GM12891 (cell line): ENCODE measurements around the gene MPZL1.

Experiments used
- POLR2A ChIP-seq: IDR thresholded peaks from 2 replicates; pipeline ENCODE4 v1.6.1; 2011; ENCODE audit warnings: low read depth, low read length, control low read depth
- POLR2AphosphoS5 ChIP-seq: IDR thresholded peaks from 2 replicates; pipeline ENCODE4 v1.6.1; 2011; ENCODE audit warnings: low read depth, low read length, control low read depth
- SPI1 ChIP-seq: IDR thresholded peaks from 2 replicates; pipeline ENCODE4 v1.6.1; 2011; ENCODE audit warnings: low read depth, low read length, control low read depth
- TAF1 ChIP-seq: IDR thresholded peaks from 2 replicates; pipeline ENCODE4 v1.6.1; 2011; ENCODE audit warnings: low read depth, low read length, control low read depth

GRCh38 chr1:167738158-167738557 is 16.4 kb downstream of the MPZL1 start:
- TF ChIP-seq POLR2AphosphoS5 = no peak
- TF ChIP-seq SPI1 = no peak
- no peak for TF ChIP-seq POLR2A
- TF ChIP-seq TAF1 = no peak
